ENCODE measurements around the gene ABCB10. TPM values are rescaled to one million over a fixed set of nuclear protein-coding genes. Genes with fewer than 3 reads are reported as not detected.

The ABCB10 gene
- total and polyA plus RNA-seq, 8 donors: 3.8 to 8.6 (median 6.4) TPM

GRCh38 chr1:229471175-229471574 is 87.3 kb downstream of the ABCB10 start:
- FAIRE-seq (no peak), ATAC-seq (no peak), DNase-seq (no peak)
- intact Hi-C loops (cut with DNase I): loop anchor here in 1 of 3 donors (10.0 kb wide), 1 partner anchor 206 kb away; no protein-coding TSS in a partner anchor
- TF ChIP-seq CTCF (IDR thresholded peaks at IDR 0.05): no peak
- WGBS, 2 donors: 94 to 97% methylated on average over 3 of the region's 3 CpGs
- H3K27ac ChIP-seq: no peak overlapping the region
- no peaks in the 10 kb centered on the region for H3K4me1 ChIP-seq
- no peaks in the 10 kb centered on the region for H3K9me3 ChIP-seq
- H3K36me3 ChIP-seq: peaks cover 0 to 29% (median 28%) of the 10 kb centered on the region in 3 donors
- no peaks in the 10 kb centered on the region for H3K27me3 ChIP-seq
- H3K4me3 ChIP-seq: no peak overlapping the region

- Histone ChIP-seq H3K36me3 (peaks cover 0 to 29% (median 28%) of the 10 kb centered on the region in 3 donors), H3K27ac (no peak overlapping the region), H3K4me3 (no peak overlapping the region), H3K9me3 (no peaks in the 10 kb centered on the region), H3K27me3 (no peaks in the 10 kb centered on the region), H3K4me1 (no peaks in the 10 kb centered on the region)
- ATAC-seq (peak in 2 of 4 donors; percentile 52 to 54), FAIRE-seq (no peak), DNase-seq (no peak)
- WGBS, 2 donors: 79 to 83% methylated on average over 8 of the region's 8 CpGs
- intact Hi-C loops (cut with DNase I): loop anchor here in 1 of 3 donors (10.0 kb wide), 1 partner anchor 206 kb away; no protein-coding TSS in a partner anchor
- no peak for TF ChIP-seq CTCF (IDR thresholded peaks at IDR 0.05)
Measured at GRCh38 chr1:229470406-229471043, 88.0 kb downstream of the ABCB10 start.

DNA sequence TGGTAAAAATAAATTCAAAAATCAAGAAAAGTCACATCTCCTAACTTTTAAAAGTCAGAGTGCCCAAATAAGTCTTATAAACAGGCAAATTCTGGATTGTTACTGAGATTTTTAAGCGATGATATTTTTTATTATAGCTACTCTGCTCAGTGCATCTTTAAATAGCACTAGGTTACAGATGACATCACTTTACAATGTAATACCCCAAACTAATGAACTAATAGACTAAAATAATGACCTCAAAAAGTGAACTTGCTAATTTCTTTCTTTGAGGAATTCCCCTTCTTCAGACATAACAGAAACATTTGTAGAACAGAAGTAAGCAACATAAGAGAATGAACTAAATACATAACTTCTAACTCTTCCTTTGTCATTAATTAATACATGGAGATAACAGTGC is 91.6 kb downstream of the ABCB10 start:
- whole genome bisulfite sequencing, 2 donors: 94 to 98% methylated on average over 1 of the region's 1 CpG
- TF ChIP-seq CTCF (IDR thresholded peaks at IDR 0.05): no peak
- intact Hi-C loops (cut with DNase I): no loop called here

More for the DNA sequence above, 91.6 kb downstream of the ABCB10 start:
- no peak overlapping the region for H3K27ac ChIP-seq
- no peak overlapping the region for H3K4me3 ChIP-seq
- no peaks in the 10 kb centered on the region for H3K9me3 ChIP-seq
- no peaks in the 10 kb centered on the region for H3K27me3 ChIP-seq
- peaks cover 0 to 41% (median 29%) of the 10 kb centered on the region in 3 donors for H3K36me3 ChIP-seq
- no peaks in the 10 kb centered on the region for H3K4me1 ChIP-seq
- ATAC-seq (no peak), FAIRE-seq (no peak), DNase-seq (no peak)

Other genes starting within 250 kb of the ABCB10 start
- 1 to 10 TPM in 5 of 6 donors, under 1 TPM in 1; 0.97 to 3.1 (median 1.4) TPM for gene CCSAP, start 215.7 kb downstream of the ABCB10 start, total RNA-seq
- 1 to 10 TPM; 1.7 to 4.6 TPM for gene CCSAP, start 215.7 kb downstream of the ABCB10 start, polyA plus RNA-seq
- 1 to 10 TPM in 1 of 6 donors, not detected in 5; 4.2 TPM for gene ACTA1, start 124.6 kb downstream of the ABCB10 start, total RNA-seq
- 1 to 10 TPM in 1 of 2 donors, under 1 TPM in 1; 0.76 to 6.9 TPM for gene ACTA1, start 124.6 kb downstream of the ABCB10 start, polyA plus RNA-seq
- gene NUP133, start 50.4 kb downstream of the ABCB10 start, total RNA-seq: 10 to 100 TPM; 12.0 to 18.7 (median 15.2) TPM
- 10 to 100 TPM in 1 of 2 donors, 1 to 10 TPM in 1; 6.3 to 13.7 TPM for gene NUP133, start 50.4 kb downstream of the ABCB10 start, polyA plus RNA-seq
- gene TAF5L, start 67.4 kb upstream of the ABCB10 start, total RNA-seq: 1 to 10 TPM; 4.4 to 9.5 (median 7.1) TPM
- gene TAF5L, start 67.4 kb upstream of the ABCB10 start, polyA plus RNA-seq: 1 to 10 TPM; 5.1 to 8.5 TPM
- 1 to 10 TPM; 2.0 to 4.7 (median 3.9) TPM for gene URB2, start 67.5 kb upstream of the ABCB10 start, total RNA-seq
- gene URB2, start 67.5 kb upstream of the ABCB10 start, polyA plus RNA-seq: 1 to 10 TPM; 2.0 to 2.3 TPM

Measured in pancreas (tissue), 10 donors.